ENCODE results near the gene UBE2S.

DNA sequence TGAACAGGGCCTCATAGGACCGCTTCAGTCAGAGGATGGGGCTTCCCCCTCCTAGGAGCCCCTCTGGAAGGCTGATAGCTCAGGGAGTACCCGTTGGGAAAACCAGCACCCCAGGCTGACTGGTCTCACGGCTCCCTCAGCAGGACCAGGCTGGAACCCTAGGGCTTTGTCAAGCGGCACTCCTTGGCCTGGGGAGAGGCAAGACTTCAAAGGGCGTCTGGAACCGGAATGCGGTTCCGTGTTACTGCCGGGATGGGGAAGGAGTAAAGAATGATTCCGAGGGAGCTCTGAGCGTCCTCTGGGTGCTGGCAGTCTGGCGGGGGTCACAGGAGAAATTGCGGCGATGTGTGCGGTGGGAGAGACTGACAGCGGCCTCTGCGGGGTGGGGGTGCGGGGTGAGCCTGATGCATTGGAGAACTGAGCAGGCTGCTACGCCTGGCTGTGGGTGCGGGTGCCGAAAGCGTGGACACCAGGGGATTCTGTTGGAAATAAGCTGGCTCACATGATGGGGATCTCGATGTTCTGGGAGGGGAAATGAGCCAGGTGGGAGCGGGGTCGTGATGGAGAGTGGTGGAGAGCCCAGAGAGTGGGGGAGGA is 54.9 kb downstream of the UBE2S start:
- TF ChIP-seq SIN3A (IDR thresholded peaks at IDR 0.05; ENCODE audit: borderline replicate concordance, insufficient read depth, low read depth, low read length) = no peak
- TF ChIP-seq, protein P1, sequence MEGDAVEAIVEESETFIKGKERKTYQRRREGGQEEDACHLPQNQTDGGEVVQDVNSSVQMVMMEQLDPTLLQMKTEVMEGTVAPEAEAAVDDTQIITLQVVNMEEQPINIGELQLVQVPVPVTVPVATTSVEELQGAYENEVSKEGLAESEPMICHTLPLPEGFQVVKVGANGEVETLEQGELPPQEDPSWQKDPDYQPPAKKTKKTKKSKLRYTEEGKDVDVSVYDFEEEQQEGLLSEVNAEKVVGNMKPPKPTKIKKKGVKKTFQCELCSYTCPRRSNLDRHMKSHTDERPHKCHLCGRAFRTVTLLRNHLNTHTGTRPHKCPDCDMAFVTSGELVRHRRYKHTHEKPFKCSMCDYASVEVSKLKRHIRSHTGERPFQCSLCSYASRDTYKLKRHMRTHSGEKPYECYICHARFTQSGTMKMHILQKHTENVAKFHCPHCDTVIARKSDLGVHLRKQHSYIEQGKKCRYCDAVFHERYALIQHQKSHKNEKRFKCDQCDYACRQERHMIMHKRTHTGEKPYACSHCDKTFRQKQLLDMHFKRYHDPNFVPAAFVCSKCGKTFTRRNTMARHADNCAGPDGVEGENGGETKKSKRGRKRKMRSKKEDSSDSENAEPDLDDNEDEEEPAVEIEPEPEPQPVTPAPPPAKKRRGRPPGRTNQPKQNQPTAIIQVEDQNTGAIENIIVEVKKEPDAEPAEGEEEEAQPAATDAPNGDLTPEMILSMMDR (IDR thresholded peaks at IDR 0.05) = no peak
- no peak for TF ChIP-seq POLR2AphosphoS5 (IDR thresholded peaks at IDR 0.05; ENCODE audit: low read depth, low read length)
- TF ChIP-seq TCF7L2 (IDR thresholded peaks at IDR 0.05; ENCODE audit: low read depth, low read length) = no peak
- TF ChIP-seq, protein P2, sequence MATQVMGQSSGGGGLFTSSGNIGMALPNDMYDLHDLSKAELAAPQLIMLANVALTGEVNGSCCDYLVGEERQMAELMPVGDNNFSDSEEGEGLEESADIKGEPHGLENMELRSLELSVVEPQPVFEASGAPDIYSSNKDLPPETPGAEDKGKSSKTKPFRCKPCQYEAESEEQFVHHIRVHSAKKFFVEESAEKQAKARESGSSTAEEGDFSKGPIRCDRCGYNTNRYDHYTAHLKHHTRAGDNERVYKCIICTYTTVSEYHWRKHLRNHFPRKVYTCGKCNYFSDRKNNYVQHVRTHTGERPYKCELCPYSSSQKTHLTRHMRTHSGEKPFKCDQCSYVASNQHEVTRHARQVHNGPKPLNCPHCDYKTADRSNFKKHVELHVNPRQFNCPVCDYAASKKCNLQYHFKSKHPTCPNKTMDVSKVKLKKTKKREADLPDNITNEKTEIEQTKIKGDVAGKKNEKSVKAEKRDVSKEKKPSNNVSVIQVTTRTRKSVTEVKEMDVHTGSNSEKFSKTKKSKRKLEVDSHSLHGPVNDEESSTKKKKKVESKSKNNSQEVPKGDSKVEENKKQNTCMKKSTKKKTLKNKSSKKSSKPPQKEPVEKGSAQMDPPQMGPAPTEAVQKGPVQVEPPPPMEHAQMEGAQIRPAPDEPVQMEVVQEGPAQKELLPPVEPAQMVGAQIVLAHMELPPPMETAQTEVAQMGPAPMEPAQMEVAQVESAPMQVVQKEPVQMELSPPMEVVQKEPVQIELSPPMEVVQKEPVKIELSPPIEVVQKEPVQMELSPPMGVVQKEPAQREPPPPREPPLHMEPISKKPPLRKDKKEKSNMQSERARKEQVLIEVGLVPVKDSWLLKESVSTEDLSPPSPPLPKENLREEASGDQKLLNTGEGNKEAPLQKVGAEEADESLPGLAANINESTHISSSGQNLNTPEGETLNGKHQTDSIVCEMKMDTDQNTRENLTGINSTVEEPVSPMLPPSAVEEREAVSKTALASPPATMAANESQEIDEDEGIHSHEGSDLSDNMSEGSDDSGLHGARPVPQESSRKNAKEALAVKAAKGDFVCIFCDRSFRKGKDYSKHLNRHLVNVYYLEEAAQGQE (IDR thresholded peaks at IDR 0.05; ENCODE audit: insufficient read depth in 1 of 2, low read depth in 2 of 2, low read length in 1 of 2) = no peak
